VCaP (cell line): ENCODE results near the gene RBMS1.
"Not testable (repeated sequence)": the region's sequence is repeated elsewhere in the genome, so short reads cannot be mapped to it uniquely, and the experiment has no call there.

Experiments
- H3K27ac ChIP-seq: fragments of 450-650 bp; 2 replicates; pipeline ENCODE4 v1.5.1; 2017
- TF ChIP-seq, protein P1 (sequence below): fragments of 450-650 bp; conservative IDR thresholded peaks from 2 replicates; pipeline ENCODE4 v1.5.1; 2017; ENCODE audit warnings: mild to moderate bottlenecking, moderate library complexity

The RBMS1 gene

GRCh38 chr2:160490733-160491685, 2.6 kb downstream of the RBMS1 start:
- TF ChIP-seq, protein P1, sequence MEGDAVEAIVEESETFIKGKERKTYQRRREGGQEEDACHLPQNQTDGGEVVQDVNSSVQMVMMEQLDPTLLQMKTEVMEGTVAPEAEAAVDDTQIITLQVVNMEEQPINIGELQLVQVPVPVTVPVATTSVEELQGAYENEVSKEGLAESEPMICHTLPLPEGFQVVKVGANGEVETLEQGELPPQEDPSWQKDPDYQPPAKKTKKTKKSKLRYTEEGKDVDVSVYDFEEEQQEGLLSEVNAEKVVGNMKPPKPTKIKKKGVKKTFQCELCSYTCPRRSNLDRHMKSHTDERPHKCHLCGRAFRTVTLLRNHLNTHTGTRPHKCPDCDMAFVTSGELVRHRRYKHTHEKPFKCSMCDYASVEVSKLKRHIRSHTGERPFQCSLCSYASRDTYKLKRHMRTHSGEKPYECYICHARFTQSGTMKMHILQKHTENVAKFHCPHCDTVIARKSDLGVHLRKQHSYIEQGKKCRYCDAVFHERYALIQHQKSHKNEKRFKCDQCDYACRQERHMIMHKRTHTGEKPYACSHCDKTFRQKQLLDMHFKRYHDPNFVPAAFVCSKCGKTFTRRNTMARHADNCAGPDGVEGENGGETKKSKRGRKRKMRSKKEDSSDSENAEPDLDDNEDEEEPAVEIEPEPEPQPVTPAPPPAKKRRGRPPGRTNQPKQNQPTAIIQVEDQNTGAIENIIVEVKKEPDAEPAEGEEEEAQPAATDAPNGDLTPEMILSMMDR, result no peak
- H3K27ac ChIP-seq, result no peak overlapping the region

GRCh38 chr2:160489111-160489510, 4.5 kb downstream of the RBMS1 start:
- TF ChIP-seq, protein P1, result no peak
- no peak overlapping the region for H3K27ac ChIP-seq

DNA sequence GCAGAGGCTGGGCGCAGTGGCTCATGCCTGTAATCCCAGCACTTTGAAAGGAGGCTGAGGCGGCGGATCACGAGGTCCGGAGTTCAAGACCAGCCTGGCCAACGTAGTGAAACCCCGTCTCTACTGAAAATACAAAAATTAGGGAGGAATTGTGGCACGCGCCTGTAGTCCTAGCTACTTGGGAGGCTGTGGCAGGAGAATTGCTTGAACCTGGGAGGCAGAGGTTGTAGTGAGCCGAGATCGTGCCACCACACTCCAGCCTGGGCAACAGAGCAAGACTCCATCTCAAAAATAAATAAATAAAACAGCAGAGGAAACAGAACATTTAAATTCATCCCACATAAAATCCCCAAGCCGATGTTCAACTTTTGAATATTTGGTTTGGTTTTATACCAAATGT, 5.3 kb downstream of the RBMS1 start:
- not testable (repeated sequence) for H3K27ac ChIP-seq

GRCh38 chr2:160486341-160486740, 7.3 kb downstream of the RBMS1 start:
- TF ChIP-seq, protein P1, result no peak

GRCh38 chr2:160484859-160485520, 8.6 kb downstream of the RBMS1 start:
- TF ChIP-seq, protein P1, result no peak
- no peak overlapping the region for H3K27ac ChIP-seq

More at GRCh38 chr2:160486341-160486740, 7.3 kb downstream of the RBMS1 start:
- H3K27ac ChIP-seq, result no peak overlapping the region

DNA sequence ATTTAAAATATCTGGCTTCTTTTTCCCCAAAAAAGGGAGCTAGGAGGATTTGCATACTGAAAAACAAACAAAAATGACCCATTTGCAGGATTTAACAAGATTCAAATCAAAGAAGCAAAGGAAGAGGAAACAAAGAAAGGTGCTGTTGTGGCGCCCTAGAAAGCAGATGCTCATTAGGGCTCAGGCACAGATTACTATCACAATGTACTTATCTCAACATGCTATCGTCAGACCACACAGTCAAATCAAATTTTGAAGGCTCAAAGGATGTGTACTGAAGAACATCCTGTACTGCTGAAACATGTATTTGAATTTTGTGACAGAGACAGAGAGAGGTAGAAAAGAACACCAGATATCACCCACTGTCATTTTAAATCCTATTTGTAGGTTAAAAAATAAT, 10.9 kb downstream of the RBMS1 start:
- H3K27ac ChIP-seq, result peak overlapping the region; percentile 77
- TF ChIP-seq, protein P1, result no peak

DNA sequence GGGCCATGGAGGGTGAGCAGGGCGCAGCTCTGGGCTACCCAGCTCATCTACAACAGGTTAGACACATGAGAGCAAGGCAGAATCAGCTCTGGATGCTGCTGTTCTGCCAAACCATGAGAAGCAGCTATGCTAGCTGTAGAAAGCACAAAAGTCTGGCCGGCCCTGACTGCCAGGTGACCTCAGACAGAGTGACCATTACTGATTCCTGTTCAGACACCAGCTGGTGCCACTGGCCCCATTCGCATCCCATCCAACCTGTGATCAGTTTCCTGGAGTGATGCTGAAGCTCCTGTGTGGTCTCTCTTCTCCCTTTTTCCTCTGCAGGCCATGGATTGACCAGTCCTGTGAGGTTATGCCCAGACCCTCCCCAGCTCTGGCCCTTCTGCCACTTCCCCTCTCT, 14.3 kb downstream of the RBMS1 start:
- H3K27ac ChIP-seq, result no peak overlapping the region
- TF ChIP-seq, protein P1, result no peak
